Effector CD8-positive, alpha-beta T cell (primary cell): ENCODE data around the gene PEA15.

Experiments used
- DNase-seq: peaks from one replicate; lab custom pipeline; 2025; lab: John Stamatoyannopoulos, UW

PEA15 gene

DNA sequence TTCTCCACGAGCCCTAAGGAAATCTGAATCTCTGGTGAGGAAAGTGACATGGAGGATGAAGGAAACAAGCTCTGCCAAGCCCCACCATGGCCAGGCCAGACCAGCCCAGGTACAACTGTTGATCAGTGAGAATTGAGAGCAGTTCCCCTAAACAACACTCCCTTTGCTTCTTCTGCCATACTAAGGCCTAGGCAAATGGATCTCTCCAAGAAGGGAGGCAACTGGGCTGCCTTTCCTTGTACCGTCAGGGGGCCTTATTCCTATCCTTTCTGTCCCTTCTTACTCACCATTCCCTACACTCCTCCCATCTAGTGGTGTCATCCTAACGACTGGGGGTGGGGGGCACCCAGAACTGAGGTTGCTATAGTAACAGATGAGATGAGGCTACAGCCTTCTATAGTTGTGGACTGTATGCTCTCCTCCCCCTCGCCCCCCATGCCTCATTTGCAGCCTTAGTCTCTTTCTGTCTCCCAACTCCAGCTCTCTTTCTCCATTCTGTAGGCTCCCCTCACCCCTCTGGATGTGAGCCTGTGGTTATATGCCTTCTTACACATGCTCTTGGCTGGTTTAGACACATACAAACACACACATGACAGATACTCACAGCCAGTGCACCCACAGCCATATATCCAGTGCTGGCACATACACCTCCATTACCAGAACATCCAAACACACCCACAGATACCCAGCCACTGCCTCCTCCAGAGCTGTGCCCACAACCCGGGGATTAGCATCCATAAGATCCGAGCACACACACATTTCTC is 3.6 kb downstream of the PEA15 start:
- no peak for DNase-seq

DNA sequence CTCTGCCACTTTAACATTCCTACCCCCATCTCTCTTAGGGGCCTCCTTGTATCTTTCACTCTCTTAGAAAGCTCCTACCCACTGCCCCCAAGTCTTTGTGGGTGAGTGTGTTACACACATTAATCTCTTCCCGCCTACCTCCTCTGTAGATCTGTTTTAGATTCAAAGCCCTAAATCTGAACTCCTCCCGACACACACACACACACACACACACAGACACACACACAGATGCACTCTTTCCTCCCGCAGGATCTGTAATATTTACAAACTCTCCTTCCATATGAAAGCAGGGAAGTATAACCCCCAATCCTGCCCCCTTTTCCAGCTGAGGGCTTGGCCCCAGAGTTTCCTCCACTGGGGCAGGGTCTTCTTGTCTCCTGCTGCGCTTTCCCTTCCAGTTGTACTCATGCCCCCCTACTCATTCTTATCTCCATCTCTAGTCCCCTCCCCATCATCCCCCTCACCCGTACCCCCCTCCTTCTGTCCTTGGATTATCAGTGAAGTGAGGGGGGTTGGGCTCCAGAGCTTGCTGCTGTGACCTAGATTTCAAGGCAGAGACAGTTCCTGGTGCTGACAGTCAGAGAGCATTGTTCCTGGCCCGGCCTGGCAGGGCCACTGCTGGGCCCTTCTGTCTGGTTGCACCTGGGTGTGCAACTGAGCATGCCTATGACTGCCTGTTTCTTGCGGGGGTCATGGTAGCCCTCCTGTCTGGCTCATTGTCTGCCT is 4.3 kb downstream of the PEA15 start:
- no peak for DNase-seq

DNA sequence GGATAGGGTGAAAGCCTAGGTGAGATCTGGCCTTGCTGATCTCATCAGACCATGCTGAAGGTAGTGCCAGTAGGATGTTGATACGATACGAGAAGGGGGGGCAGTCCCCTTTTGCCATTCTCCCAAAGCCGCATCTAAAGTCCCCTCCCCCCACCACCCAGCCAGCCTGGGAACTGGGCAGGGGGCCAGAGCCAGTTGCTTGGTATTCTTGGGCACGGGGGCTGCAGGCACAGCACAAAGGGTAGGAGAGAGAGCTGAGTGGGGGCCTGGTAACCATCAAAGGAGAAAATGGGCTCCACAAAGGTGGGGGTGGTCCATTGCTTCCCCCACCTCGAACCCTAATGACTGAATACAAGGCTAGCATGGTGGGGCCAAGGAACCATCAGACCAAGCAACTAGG is 5.4 kb downstream of the PEA15 start:
- DNase-seq = no peak

- no peak for DNase-seq
These were observed 6.0 kb downstream of the PEA15 start for GRCh38 chr1:160211046-160211790.

GRCh38 chr1:160214481-160215140 is 9.4 kb downstream of the PEA15 start:
- no peak for DNase-seq

DNA sequence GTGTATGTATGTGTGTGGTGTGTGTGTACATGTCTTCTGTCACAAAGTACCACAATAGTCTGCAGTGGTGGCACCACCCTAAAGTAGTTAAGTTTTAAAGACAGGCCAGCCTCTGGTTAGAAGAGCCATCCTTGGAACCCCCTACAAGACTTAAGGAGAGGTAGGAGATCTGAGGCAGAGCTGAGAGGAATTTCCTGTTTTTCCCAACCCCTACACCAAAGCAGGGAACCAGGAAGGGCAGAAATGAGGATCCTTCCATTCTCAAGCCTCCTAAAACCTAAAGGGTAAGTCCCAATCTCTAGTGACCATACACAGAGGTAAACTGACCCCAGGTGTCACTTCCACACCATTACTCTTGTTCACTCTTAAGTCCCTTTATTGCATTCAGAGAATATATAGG is 11.1 kb downstream of the PEA15 start:
- no peak for DNase-seq

DNA sequence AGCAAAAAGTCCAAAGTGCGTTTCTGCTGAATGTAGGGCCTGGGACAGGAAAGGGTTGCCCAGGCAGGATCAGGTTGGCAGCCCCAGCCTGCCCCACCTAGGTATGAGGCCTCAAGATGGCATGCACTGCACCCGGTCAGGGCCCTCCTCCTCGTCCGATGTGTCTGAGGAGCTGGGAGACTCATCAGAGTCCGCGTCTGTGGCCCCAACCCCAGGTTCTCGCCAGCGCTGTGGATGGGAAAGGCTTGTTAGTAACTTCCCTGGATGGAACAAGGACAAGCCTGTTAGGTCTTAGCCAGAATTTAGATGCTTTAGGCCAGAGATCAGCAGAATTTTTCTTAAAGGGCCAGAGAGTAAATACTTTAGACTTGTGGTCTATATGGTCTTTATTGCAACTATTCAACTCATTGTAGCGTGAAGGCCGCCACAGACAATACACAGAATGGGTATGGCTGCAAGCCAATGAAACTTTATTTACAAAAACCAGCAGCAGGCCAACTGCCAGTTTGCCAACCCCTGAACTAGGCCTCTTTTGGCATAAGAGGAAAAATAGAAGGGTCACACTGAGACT is 12.4 kb downstream of the PEA15 start:
- no peak for DNase-seq

DNA sequence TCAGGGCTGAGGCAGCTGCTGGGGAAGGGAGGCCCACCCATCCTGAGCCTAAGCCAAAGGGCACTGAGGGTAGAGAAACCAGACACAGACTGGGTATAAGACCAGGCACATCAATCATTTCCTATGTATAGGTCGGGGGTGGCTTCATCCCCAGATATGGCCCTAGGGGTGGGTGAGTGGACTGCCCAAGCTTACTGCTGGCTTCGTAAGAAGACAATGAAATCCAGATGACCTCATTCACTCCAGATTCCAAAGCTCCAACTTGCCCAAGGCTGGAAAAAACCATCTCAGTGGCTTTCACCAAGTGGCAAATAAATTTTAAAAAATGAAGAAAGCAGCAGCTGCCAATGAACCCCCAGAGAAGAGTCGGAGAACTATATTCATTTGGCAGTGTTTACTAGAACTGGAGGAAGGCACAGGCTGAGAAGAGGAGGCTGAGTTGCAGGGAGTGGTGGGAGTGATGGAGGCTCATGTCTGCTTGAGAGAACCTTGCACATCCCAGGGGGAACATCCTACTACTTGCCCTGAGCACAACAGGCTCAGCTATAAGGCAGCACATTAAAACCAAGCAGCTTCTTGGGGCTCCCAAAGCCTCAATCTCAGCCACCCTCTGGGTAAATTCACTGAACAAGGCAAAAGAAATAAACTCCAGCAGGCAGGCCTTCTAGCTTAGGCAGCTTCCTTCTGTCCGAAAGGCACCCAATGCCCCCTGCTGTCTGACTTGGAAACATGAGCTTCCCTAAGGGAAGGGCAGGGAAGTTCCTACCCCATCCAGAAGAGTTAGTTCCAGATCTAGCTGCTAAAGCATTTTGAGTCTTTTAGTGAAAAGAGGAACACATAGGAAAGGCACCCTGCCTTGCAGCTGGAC is 14.1 kb downstream of the PEA15 start:
- no peak for DNase-seq

DNA sequence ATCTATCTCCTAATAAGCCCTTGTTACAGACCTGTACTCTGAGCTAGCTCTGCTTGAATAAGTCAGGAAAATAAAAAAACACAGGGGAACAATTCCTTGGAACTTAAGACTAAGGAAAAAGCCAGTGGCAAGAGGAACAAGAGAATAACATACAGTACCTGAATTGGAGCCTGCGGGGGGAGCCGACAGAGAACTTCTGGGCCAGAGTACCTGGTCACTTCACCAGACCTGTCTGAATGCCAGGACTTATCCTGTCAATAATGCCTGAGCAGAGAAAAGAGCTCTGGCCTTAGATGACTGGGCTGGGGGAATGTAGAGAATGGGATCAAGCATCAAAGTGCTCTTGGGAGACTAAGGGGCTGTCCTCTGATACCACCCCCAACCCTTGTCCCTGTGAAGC is 15.1 kb downstream of the PEA15 start:
- DNase-seq = no peak

GRCh38 chr1:160221089-160221488 is 15.9 kb downstream of the PEA15 start:
- DNase-seq = no peak

DNA sequence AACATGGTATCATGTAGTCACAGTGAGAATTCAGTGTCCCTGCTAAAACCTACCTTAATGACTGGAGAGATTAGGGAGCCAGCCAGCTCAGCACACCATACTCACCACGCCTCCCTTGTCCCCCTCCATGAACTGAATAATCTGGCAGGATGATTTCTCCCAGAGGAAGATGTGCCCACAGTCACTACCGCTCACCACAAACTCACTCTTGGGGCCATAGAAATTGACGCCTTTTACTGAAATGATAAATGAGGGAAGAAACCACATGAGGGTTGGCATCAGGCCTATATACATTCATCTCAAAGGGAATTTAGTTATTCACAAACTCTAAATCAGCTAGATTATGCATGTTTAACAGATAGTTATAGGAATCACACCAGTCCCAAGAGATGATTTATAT is 17.4 kb downstream of the PEA15 start:
- no peak for DNase-seq

GRCh38 chr1:160224606-160225005 is 19.4 kb downstream of the PEA15 start:
- DNase-seq = no peak

- DNase-seq = no peak
These were observed 20.2 kb downstream of the PEA15 start for GRCh38 chr1:160225345-160225744.

DNA sequence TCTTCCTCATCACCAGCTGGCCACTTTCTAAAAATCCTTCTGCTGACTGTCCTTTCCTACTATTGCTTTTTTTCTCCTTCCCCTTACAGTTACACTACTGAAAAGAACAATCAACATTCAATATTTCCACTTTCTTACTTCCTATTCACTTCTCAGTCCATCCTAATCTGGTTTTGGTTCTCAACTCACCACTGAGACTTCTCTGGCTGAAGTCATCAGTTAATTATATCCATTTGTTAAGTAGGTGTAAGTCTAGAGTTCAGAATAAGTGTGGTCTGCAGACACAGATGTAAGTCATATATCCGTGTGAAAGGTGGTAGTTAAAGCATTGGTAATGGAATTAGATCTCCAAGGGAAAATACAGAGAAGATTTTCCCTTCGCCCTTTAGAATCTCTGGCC is 21.4 kb downstream of the PEA15 start:
- no peak for DNase-seq

DNA sequence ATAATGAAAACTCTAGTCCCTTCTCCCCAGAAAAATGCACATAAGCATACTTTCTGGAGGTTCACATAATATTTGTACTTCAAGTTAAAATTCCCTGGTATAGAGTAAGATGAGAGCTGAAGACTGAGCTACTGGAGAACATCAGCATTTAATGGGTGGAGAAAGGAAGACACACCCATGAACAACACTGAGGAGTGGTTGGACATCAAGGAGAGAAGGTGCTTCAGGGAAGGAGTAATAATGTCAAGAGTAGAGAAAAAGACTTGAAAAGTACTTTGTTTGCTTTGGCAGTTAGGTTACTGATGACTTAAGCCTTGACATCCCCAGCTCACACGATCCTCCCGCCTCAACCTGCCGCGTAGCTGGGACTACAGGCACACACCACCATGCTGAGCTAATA is 21.9 kb downstream of the PEA15 start:
- no peak for DNase-seq

GRCh38 chr1:160227561-160227960 is 22.4 kb downstream of the PEA15 start:
- no peak for DNase-seq

- no peak for DNase-seq
These were observed 23.2 kb downstream of the PEA15 start for GRCh38 chr1:160228431-160228830.

DNA sequence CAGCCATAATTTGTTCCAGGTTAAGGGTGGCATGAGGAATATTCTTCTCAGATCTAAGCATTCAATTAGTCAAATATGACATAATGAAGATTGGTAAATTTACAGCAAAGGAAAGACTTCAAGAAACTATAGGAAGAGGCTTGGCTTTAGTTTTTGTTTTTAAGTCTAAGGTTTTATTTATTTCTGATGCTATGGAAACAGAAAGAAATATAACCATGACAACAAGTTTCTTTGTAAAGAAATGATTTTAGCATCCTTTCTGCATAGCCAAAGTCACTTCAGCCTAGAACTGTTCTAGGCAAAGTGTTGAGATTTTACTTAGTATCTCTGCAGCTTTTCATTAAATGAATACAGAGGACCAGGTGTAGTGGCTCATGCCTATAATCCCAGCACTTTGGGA is 27.7 kb downstream of the PEA15 start:
- no peak for DNase-seq

DNA sequence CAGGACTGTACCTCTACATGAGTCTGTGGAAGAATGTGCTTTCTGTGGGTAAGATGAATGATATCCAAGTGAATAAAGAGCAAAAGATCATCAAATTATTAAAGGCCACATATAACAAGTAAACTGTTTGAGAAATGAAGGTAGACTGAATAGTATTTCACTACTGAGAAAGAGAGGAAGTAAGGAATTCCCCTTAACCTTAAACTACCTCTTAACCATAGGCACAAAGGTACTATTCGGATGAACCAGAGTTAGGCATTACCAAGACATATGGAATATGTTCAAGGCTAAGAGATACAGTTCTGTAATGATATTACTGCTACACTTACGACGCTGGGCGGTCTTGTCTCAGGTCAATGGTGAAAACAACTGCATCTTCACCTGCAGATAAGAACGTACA is 31.6 kb downstream of the PEA15 start:
- DNase-seq = no peak

GRCh38 chr1:160237558-160237957 is 32.4 kb downstream of the PEA15 start:
- no peak for DNase-seq

DNA sequence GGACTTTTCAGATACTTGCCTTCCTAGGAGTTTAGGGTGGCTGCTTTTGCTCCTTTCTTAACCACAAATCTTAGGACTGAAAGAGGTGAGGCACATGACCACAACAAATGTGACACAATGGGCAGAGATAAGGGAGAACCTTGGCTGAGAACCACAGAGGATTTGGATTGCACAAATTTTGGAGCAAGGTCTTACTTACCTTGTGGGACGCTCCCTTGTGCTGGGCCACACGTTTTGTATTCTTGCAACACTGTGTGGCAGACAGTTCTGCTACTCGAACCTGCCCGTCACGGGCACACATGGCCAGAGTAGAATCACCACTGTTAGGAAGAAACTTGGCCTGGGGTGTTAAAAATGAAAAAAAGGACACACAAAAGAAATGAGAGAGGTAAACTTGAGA is 33.2 kb downstream of the PEA15 start:
- DNase-seq = no peak
